HG02610 (cell line): ENCODE results near the gene ARHGAP24.

ENCODE experiments used
- ATAC-seq: cut with Tn5 transposase; IDR thresholded peaks from one replicate; pipeline ENCODE4 v1.9.1; 2021; ENCODE audit warnings: mild to moderate bottlenecking, moderate library complexity; ENCODE audit not compliant: unreplicated experiment

The ARHGAP24 gene

GRCh38 chr4:86043755-86044592, 569.0 kb downstream of the ARHGAP24 start:
- peak; percentile 66 for ATAC-seq

DNA sequence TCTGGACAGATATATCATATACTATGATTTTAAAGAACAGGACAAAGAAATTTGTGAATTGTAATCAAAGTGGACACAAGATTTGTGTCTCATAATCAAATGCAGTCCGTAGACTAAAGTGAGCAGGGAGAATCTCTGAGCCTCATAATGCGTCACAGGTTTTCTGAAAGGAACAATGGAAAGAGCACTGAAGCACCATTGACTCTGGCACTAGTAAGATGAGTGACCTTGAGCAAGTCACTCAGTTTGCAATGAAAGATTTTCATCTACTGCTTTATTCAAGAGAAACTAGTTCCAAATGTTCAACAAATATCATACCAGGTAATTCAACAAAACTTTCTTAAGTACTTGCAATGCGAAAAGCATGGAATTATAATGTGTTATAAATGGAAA, 569.6 kb downstream of the ARHGAP24 start:
- ATAC-seq = no peak

DNA sequence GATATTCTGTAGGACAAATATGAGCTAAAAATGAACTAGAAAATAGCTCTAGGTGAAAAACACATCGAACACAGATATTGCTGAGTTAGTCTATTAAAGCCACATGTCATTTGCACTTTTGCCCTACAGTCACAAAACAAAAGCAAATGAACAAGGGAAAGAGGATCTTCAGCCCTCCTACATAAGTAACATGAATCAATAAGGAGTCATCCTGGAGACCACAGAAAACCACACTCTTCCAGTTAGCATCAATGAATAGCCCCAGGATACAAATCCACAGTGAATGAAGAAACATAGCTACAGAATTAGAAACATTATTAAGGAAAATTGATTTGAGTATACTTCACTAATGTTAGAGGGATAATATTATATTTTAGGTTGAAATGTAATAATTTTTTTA, 573.5 kb downstream of the ARHGAP24 start:
- ATAC-seq = no peak

DNA sequence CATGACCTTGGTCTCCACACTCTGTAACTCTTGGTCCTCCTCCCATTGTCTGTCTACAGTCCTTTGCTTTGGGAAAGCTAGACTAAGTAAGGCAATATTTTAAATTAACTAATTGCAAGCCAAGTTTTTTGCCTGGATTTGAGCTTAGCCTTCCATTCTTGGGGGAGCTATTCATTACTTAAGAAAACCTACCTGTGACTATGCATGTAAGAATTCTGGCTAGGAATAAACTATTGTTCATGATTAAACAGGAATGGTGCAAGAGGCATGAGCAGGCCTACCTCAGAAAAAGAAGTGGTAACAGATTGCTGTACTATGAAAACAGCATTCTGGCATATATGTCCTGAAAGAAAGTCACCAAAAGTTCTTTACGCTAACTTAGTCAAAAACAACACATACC, 575.5 kb downstream of the ARHGAP24 start:
- no peak for ATAC-seq
